HG02852 (cell line): ENCODE results near the gene HMGB1.

Experiments used
- ATAC-seq: cut with Tn5 transposase; IDR thresholded peaks from one replicate; pipeline ENCODE4 v1.9.1; 2021; ENCODE audit warnings: mild to moderate bottlenecking, moderate library complexity; ENCODE audit not compliant: unreplicated experiment

HMGB1 gene

GRCh38 chr13:30406779-30407416 is 58.8 kb downstream of the HMGB1 start:
- ATAC-seq = no peak
